Cardiac ventricle fibroblast (primary cell): ENCODE measurements around the gene LDB3. TPM values are rescaled to one million over a fixed set of nuclear protein-coding genes. Genes with fewer than 3 reads are reported as not detected.

Experiments
- total RNA-seq: library from RNA; depleted of rRNA; stranded (reverse); fragments of >200 nt; gene quantifications from 2 replicates; pipeline ENCODE4 v1.2.3, GENCODE V29; 2015

LDB3 gene, protein sequence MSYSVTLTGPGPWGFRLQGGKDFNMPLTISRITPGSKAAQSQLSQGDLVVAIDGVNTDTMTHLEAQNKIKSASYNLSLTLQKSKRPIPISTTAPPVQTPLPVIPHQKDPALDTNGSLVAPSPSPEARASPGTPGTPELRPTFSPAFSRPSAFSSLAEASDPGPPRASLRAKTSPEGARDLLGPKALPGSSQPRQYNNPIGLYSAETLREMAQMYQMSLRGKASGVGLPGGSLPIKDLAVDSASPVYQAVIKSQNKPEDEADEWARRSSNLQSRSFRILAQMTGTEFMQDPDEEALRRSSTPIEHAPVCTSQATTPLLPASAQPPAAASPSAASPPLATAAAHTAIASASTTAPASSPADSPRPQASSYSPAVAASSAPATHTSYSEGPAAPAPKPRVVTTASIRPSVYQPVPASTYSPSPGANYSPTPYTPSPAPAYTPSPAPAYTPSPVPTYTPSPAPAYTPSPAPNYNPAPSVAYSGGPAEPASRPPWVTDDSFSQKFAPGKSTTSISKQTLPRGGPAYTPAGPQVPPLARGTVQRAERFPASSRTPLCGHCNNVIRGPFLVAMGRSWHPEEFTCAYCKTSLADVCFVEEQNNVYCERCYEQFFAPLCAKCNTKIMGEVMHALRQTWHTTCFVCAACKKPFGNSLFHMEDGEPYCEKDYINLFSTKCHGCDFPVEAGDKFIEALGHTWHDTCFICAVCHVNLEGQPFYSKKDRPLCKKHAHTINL
- total RNA-seq, result 0.10 and 0.31 TPM in 2 replicates

DNA sequence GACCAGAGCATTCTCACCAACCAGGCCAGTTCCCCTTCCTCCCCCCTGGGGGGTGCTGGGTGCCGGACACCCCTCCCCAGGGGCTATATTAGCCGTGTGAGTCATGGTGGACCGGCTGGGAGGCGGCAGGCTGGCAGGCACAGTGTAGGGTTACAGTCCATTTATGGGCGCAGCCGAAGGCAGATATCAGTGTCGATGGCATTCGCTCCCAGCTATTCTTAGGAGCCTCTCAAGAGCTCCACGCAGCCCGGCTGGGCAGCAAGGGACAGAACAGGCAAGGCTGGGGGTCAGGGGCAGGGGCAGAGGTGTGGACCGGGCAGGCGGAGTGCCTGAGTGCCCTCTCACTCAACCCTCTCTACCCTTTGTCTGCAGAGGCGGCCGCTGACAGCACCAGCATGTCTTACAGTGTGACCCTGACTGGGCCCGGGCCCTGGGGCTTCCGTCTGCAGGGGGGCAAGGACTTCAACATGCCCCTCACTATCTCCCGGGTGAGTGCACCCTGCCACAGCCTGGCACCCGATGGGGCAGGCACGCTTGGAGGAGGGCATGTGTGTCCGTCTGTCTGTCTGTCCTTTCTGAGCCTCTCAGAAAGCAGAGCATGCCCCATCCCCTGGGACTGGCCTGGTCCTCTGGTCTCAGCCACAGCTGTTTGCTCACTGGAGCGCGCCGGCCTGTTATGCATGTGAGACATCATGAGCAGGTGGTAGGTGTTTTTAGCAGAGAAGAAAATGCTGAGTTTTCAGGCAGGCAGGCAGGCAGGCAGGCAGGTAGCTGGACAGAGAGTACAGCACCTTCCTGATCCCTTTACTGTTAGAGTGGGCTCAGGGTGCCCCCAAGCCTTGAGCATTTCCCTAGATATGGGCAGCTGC is at the start of gene LDB3:
LDB3 (plus strand) TSS at position 215 of the 869 bp plus-strand sequence; CDS start at position 396, 181 bp downstream.

DNA sequence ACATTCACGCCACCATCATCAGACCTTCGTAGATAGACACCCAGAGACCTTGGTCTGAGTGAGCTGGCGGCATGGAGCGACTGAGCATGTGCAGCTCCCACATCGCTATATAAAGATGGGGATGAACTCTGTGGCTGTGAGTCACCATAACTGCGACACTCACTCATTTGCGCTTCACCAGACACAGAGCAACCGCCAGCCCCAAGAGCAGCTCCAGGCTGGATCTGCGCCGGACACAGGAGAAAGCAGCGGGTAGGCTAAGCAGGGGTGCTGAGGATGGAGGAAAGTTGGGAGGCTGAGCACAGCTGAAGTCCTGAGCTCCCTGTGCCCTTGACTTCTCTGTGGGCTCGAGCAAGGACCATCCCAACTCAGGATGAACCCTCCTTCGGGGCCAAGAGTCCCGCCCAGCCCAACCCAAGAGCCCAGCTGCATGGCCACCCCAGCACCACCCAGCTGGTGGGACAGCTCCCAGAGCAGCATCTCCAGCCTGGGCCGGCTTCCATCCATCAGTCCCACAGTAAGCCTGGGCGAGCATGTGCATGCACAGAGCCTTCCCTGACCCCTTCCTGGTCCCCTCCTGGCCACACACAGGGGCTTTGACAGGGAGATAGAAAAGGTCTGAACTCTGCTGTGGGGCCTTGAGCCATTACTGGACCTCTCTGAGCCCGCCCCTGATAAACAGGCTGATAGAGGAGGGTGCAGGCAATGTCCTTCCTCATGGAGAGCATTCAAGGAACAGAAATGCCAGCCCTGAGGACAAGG is 13.7 kb upstream of the LDB3 start, which contains the start of gene OPN4:
OPN4 (plus strand) TSS at position 137 of the 762 bp plus-strand sequence; CDS start at position 374, 237 bp downstream.

DNA sequence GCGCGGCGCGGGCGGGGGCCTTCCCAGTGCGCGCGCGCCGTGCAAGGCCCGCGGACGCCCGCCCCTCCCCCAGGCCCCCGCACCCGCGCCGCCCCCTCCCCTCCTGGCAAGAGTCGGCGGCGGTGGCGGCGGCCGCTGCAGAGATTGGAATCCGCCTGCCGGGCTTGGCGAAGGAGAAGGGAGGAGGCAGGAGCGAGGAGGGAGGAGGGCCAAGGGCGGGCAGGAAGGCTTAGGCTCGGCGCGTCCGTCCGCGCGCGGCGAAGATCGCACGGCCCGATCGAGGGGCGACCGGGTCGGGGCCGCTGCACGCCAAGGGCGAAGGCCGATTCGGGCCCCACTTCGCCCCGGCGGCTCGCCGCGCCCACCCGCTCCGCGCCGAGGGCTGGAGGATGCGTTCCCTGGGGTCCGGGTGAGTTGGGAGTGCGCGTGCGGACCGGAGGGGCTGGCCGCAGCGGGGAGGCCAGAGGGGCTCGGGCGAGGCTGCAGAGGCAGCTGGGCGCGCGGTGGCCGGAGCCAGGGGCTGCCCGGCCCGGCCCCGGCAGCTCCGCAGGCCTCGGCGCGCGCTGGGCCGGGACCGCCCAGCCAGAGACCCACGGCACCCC is 88.3 kb downstream of the LDB3 start, which contains the start of gene BMPR1A:
BMPR1A (plus strand) TSS at position 109 of the 602 bp plus-strand sequence. CDS start 119,400 bp downstream, outside the sequence.

Other genes starting within 250 kb of the LDB3 start
- 18.5 and 22.0 TPM in 2 replicates for gene WAPL, start 146.7 kb upstream of the LDB3 start, total RNA-seq
- gene OPN4, start 14.0 kb upstream of the LDB3 start, total RNA-seq, result not detected in 2 replicates
- 21.6 and 25.3 TPM in 2 replicates for gene BMPR1A, start 88.1 kb downstream of the LDB3 start, total RNA-seq